HFFc6 (cell line): Measurements from ENCODE around the gene CYP46A1. TPM values are rescaled to one million over a fixed set of nuclear protein-coding genes. Genes with fewer than 3 reads are reported as not detected.

ENCODE experiments used
- DNase-seq: peaks from one replicate; pipeline ENCODE4 v3.0.0-alpha.2; 2018
- H3K27ac Mint-ChIP-seq: 2 replicates; pipeline ENCODE4 v1.8.0; 2020; ENCODE audit warnings: mild to moderate bottlenecking, mixed read lengths
- H3K27me3 Mint-ChIP-seq: 2 replicates; pipeline ENCODE4 v1.8.0; 2021; ENCODE audit warnings: mild to moderate bottlenecking, moderate library complexity, mixed read lengths; ENCODE audit not compliant: insufficient read depth
- H3K36me3 Mint-ChIP-seq: 2 replicates; pipeline ENCODE4 v1.8.0; 2021; ENCODE audit warnings: low read depth, mixed read lengths
- H3K4me1 Mint-ChIP-seq: 2 replicates; pipeline ENCODE4 v1.8.0; 2020; ENCODE audit warnings: low read depth, mixed read lengths
- H3K4me3 Mint-ChIP-seq: 2 replicates; pipeline ENCODE4 v1.8.0; 2020; ENCODE audit warnings: mild to moderate bottlenecking, moderate library complexity, mixed read lengths
- H3K9me3 Mint-ChIP-seq: 2 replicates; pipeline ENCODE4 v1.8.0; 2020; ENCODE audit warnings: mild to moderate bottlenecking, mixed read lengths
- CTCF ChIP-seq: fragments of 200-600 bp; sonication (generic); IDR thresholded peaks from 2 replicates; pipeline ENCODE4 v1.5.0; 2021; ENCODE audit warnings: antibody characterized with exemption, mild to moderate bottlenecking
- total RNA-seq, 6 experiments: library from RNA; stranded (reverse); fragmentation: NEBNext Ultra II Directional; extraction: Animal tissue kit (Norgen Biotek cat#: 25700); gene quantifications; 2 replicates in 1 of 6; 3 replicates in 5 of 6; pipeline ENCODE4 v1.2.3, GENCODE V29; 2021

CYP46A1 gene
- total RNA-seq, 6 experiments from 2014 or later: 0.28 to 0.62 (median 0.49) TPM

- peak; percentile 48 for DNase-seq
- no peaks in the 10 kb centered on the region for H3K9me3 Mint-ChIP-seq
- no peaks in the 10 kb centered on the region for H3K36me3 Mint-ChIP-seq
- no peak for TF ChIP-seq CTCF
- no peak overlapping the region for H3K27ac Mint-ChIP-seq
- peaks cover 5% of the 10 kb centered on the region for H3K27me3 Mint-ChIP-seq
- peaks cover 34% of the 10 kb centered on the region for H3K4me1 Mint-ChIP-seq
- H3K4me3 Mint-ChIP-seq: no peak overlapping the region
Measured at GRCh38 chr14:99647411-99647810, 36.7 kb upstream of the CYP46A1 start.

DNA sequence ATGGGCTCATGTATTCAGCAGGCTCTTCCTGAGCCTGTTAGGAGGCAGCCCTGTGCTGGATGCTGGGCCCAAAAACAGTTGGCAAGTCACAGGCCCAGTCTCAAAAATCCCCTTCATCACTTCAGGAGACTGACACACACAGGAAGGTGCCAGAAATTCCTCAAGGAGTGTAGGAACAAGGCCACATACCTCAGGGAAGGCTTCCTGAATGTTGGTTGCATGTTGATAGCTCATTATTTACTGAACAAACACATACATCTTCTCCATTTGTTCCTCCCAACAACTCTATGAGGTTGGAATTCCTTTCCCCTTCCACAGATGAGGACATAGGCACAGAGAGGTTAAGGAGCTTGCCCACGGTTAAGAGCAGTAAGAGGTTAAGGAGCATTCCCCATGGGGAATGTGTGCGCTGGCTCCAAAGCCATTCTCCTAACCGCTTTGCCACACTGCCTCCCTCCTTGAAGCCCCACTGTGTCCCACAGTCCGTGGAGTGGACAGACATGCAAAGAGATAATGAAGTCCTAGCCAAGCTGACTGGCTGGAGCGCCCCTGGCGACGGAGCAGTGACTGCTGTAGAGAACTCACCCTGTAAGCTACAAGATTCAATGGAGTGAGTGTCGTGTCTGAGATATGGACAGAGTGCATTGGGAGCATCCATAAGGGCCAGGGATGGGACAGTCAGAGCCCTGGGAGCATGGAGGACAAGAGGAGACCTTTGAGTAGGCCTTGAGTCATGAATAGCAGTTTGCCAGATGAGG lies 35.9 kb upstream of the CYP46A1 start:
- peaks cover 27% of the 10 kb centered on the region for H3K4me1 Mint-ChIP-seq
- no peak for TF ChIP-seq CTCF
- H3K4me3 Mint-ChIP-seq: no peak overlapping the region
- H3K36me3 Mint-ChIP-seq: no peaks in the 10 kb centered on the region
- no peaks in the 10 kb centered on the region for H3K9me3 Mint-ChIP-seq
- no peak overlapping the region for H3K27ac Mint-ChIP-seq
- H3K27me3 Mint-ChIP-seq: peaks cover 5% of the 10 kb centered on the region
- no peak for DNase-seq

GRCh38 chr14:99649219-99649618 lies 34.9 kb upstream of the CYP46A1 start:
- DNase-seq: peak; percentile 41
- peaks cover 2% of the 10 kb centered on the region; the same call in 1 of the 2 replicates for H3K27me3 Mint-ChIP-seq
- H3K27ac Mint-ChIP-seq: peak overlapping the region; percentile 39
- no peaks in the 10 kb centered on the region for H3K36me3 Mint-ChIP-seq
- H3K9me3 Mint-ChIP-seq: no peaks in the 10 kb centered on the region
- H3K4me3 Mint-ChIP-seq: no peak overlapping the region; the same call in 1 of the 2 replicates
- H3K4me1 Mint-ChIP-seq: peaks cover 25% of the 10 kb centered on the region
- TF ChIP-seq CTCF: no peak

GRCh38 chr14:99649643-99650042 lies 34.5 kb upstream of the CYP46A1 start:
- H3K4me1 Mint-ChIP-seq: peaks cover 30% of the 10 kb centered on the region
- no peak for TF ChIP-seq CTCF
- H3K27me3 Mint-ChIP-seq: peaks cover 2% of the 10 kb centered on the region; the same call in 1 of the 2 replicates
- DNase-seq: no peak
- no peaks in the 10 kb centered on the region for H3K9me3 Mint-ChIP-seq
- H3K4me3 Mint-ChIP-seq: no peak overlapping the region; the same call in 1 of the 2 replicates
- H3K36me3 Mint-ChIP-seq: peaks cover 4% of the 10 kb centered on the region; the same call in 1 of the 2 replicates
- peak overlapping the region; percentile 39; the same call in 1 of the 2 replicates for H3K27ac Mint-ChIP-seq

DNA sequence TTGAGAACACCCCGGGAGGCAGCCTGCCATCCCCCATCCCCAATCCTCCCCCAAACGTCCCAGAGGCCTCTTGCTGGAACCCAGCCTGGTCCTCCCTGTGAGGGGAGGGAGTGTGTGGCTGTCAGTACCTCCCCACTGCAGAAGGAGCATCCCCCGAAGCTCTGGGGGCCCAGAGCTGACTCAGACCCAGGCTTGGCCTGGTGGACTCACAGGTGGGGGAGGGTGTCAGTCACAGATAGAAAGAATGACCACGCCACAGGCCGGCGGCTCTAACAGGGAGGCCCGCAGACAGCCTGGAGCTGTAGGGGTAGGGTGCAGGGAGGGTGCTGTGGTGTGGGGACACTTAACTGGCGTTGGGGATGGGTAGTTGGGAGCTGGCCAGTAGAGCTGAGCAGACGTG lies 33.9 kb upstream of the CYP46A1 start:
- DNase-seq: no peak
- Mint-ChIP-seq H3K36me3 (peaks cover 5% of the 10 kb centered on the region; the same call in 1 of the 2 replicates), H3K27ac (no peak overlapping the region), H3K4me3 (no peak overlapping the region), H3K9me3 (no peaks in the 10 kb centered on the region), H3K27me3 (peaks cover 2% of the 10 kb centered on the region; the same call in 1 of the 2 replicates), H3K4me1 (peaks cover 32% of the 10 kb centered on the region)
- TF ChIP-seq CTCF: no peak
